Activated naive CD8-positive, alpha-beta T cell (primary cell): ENCODE results near the gene SLAIN2.
A peak's percentile ranks its signal among the peaks of the same experiment; 100 is the strongest.

ENCODE experiments used
- H3K27ac Mint-ChIP-seq: one replicate; pipeline ENCODE4 v1.8.0; 2021; ENCODE audit warnings: mixed read lengths
- H3K27me3 Mint-ChIP-seq: one replicate; pipeline ENCODE4 v1.8.0; 2021; ENCODE audit warnings: mixed read lengths
- H3K36me3 Mint-ChIP-seq: one replicate; pipeline ENCODE4 v1.8.0; 2021; ENCODE audit warnings: mixed read lengths
- H3K4me1 Mint-ChIP-seq: one replicate; pipeline ENCODE4 v1.8.0; 2021; ENCODE audit warnings: low read depth, mixed read lengths
- H3K4me3 Mint-ChIP-seq: one replicate; pipeline ENCODE4 v1.8.0; 2021; ENCODE audit warnings: mild to moderate bottlenecking, mixed read lengths
- H3K9me3 Mint-ChIP-seq: one replicate; pipeline ENCODE4 v1.8.0; 2021; ENCODE audit warnings: low read depth, mixed read lengths

The SLAIN2 gene

GRCh38 chr4:48324281-48324680, 17.0 kb upstream of the SLAIN2 start:
- Mint-ChIP-seq H3K4me1 (no peaks in the 10 kb centered on the region), H3K27ac (no peak overlapping the region), H3K36me3 (peaks cover 3% of the 10 kb centered on the region), H3K9me3 (no peaks in the 10 kb centered on the region), H3K27me3 (peaks cover 3% of the 10 kb centered on the region), H3K4me3 (no peak overlapping the region)

- Mint-ChIP-seq H3K27ac (no peak overlapping the region), H3K27me3 (peaks cover 4% of the 10 kb centered on the region), H3K9me3 (no peaks in the 10 kb centered on the region), H3K4me3 (no peak overlapping the region), H3K36me3 (peaks cover 3% of the 10 kb centered on the region), H3K4me1 (peaks cover 11% of the 10 kb centered on the region)
These were observed 12.1 kb upstream of the SLAIN2 start for GRCh38 chr4:48329193-48329592.

DNA sequence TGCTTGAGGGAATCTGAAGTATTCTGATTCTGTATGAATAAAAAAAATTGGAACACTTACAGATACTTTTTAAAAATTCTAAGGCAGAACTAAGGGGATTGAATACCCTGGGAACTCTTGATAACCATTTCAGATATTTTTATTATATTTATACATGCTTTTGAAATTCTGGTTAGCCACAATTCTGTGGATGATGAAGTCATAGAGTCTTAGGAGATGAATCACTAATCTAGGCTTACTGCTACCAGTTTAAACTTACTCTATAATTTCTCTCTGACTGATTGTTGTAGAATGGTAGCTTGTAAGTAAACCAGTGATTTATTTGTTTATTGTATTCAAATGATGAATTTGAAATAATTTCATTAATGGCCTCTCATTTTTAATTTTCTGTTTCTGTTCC, 11.4 kb upstream of the SLAIN2 start:
- H3K4me3 Mint-ChIP-seq, result no peak overlapping the region
- H3K4me1 Mint-ChIP-seq, result peaks cover 11% of the 10 kb centered on the region
- H3K27me3 Mint-ChIP-seq, result peaks cover 4% of the 10 kb centered on the region
- no peaks in the 10 kb centered on the region for H3K9me3 Mint-ChIP-seq
- H3K27ac Mint-ChIP-seq, result no peak overlapping the region
- H3K36me3 Mint-ChIP-seq, result peaks cover 3% of the 10 kb centered on the region

GRCh38 chr4:48331577-48332330, 9.6 kb upstream of the SLAIN2 start:
- Mint-ChIP-seq H3K27ac (peak overlapping the region; percentile 61), H3K9me3 (no peaks in the 10 kb centered on the region), H3K36me3 (peaks cover 3% of the 10 kb centered on the region), H3K4me3 (no peak overlapping the region), H3K27me3 (peaks cover 4% of the 10 kb centered on the region), H3K4me1 (peaks cover 11% of the 10 kb centered on the region)

DNA sequence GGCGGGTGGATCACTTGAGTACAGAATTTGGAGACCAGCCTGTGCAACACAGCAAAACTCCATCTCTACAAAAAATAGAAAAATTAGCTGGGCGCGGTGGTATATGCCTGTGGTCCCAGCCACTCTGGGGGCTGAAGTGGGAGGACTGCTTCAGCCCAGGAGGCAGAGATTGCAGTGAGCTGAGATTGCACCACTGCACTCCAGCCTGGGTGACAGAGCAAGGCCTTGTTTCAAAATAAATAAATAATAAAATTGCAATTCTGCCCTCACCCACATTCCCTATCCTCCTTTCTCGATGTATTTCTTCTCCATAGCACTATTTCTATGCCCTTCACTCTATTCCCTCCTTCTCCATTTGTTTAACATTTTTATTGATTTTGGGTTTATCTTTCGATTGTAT, 8.7 kb upstream of the SLAIN2 start:
- Mint-ChIP-seq H3K27me3 (peaks cover 4% of the 10 kb centered on the region), H3K4me1 (peaks cover 18% of the 10 kb centered on the region), H3K27ac (no peak overlapping the region), H3K9me3 (no peaks in the 10 kb centered on the region), H3K4me3 (no peak overlapping the region), H3K36me3 (peaks cover 3% of the 10 kb centered on the region)

GRCh38 chr4:48333587-48333986, 7.7 kb upstream of the SLAIN2 start:
- H3K27me3 Mint-ChIP-seq, result peaks cover 1% of the 10 kb centered on the region
- no peaks in the 10 kb centered on the region for H3K36me3 Mint-ChIP-seq
- peaks cover 25% of the 10 kb centered on the region for H3K4me1 Mint-ChIP-seq
- H3K4me3 Mint-ChIP-seq, result no peak overlapping the region
- H3K9me3 Mint-ChIP-seq, result no peaks in the 10 kb centered on the region
- H3K27ac Mint-ChIP-seq, result no peak overlapping the region

- H3K4me1 Mint-ChIP-seq, result peaks cover 25% of the 10 kb centered on the region
- no peak overlapping the region for H3K27ac Mint-ChIP-seq
- H3K36me3 Mint-ChIP-seq, result no peaks in the 10 kb centered on the region
- peaks cover 1% of the 10 kb centered on the region for H3K27me3 Mint-ChIP-seq
- H3K4me3 Mint-ChIP-seq, result no peak overlapping the region
- H3K9me3 Mint-ChIP-seq, result no peaks in the 10 kb centered on the region
These were observed 7.1 kb upstream of the SLAIN2 start for GRCh38 chr4:48334236-48334635.

GRCh38 chr4:48334900-48335384, 6.4 kb upstream of the SLAIN2 start:
- Mint-ChIP-seq H3K27me3 (peaks cover 1% of the 10 kb centered on the region), H3K9me3 (no peaks in the 10 kb centered on the region), H3K4me3 (no peak overlapping the region), H3K36me3 (no peaks in the 10 kb centered on the region), H3K4me1 (peaks cover 22% of the 10 kb centered on the region), H3K27ac (no peak overlapping the region)

DNA sequence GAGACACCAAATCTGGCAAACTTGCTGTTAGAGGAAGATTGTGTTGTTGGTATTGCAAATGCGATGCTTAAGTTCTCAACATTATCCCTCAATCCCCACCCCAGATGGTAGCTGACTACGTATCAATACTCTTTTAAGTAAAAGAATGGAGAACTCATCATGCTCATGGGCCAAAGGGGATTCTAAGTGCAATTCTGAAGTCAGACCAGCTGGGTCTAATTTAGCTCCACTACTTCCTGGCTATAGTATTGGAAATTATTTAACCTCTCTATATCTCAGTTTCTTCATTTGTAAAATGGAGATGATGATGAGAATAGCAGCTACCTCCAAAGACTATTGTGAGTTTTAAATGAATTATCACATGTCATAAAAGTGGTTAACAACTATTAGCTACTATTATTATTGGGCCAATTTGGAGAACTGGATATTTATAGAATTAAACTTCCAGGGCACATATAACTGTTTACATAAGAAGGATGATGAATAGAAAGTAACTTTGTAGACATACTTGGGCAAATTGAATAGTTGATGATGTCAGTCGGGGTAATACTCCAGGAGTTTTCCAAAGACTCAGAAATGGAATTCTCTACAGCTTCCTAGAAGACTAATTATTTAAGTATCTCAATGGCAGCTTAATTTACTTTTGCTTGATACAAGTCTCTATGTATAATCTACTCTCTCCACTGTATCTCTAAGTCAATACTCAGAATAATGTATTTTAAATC, 5.0 kb upstream of the SLAIN2 start:
- H3K9me3 Mint-ChIP-seq, result no peaks in the 10 kb centered on the region
- peaks cover 1% of the 10 kb centered on the region for H3K27me3 Mint-ChIP-seq
- H3K36me3 Mint-ChIP-seq, result no peaks in the 10 kb centered on the region
- H3K4me3 Mint-ChIP-seq, result no peak overlapping the region
- peaks cover 20% of the 10 kb centered on the region for H3K4me1 Mint-ChIP-seq
- H3K27ac Mint-ChIP-seq, result no peak overlapping the region

DNA sequence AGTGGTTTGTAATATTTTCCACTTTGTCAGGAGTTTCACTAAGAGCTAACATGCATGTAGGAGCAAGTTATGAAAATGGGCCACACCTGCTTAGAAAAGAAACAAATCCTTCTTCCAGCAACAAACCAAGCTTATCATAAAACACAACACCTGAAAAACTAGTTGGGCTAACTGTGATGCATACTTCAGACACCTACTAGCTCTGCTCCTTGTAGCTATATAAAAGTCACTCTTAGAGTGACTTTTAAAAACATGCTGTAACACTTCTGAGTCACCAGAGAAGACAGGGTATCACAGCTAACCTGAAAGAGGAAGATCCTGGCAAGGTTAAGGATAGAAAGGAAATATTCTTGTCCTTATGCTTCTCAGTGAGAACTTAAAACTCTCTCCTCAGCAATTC, 3.6 kb upstream of the SLAIN2 start:
- Mint-ChIP-seq H3K27ac (no peak overlapping the region), H3K4me1 (peaks cover 24% of the 10 kb centered on the region), H3K9me3 (no peaks in the 10 kb centered on the region), H3K36me3 (no peaks in the 10 kb centered on the region), H3K4me3 (no peak overlapping the region), H3K27me3 (no peaks in the 10 kb centered on the region)

DNA sequence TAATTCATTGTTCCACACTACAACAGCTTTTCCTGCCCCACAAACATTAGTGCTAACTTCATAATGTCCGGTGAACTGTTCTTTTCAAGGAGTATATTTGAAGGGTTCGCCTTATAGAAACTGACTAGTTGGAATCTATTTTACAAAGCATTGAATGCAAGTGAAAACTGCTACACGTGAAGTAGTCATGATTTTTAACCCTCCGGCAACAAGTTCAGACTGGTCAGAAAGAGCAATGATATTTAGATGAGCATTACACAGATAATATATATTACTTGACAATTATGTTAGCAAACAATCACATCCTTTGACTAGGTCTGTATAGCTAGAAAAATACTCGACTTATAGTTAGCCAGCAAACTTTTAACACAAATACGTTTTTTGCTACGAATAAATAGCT, 1.7 kb upstream of the SLAIN2 start:
- Mint-ChIP-seq H3K9me3 (no peaks in the 10 kb centered on the region), H3K27me3 (no peaks in the 10 kb centered on the region), H3K36me3 (no peaks in the 10 kb centered on the region), H3K27ac (peak overlapping the region; percentile 95), H3K4me3 (peak overlapping the region; percentile 93), H3K4me1 (peaks cover 42% of the 10 kb centered on the region)

DNA sequence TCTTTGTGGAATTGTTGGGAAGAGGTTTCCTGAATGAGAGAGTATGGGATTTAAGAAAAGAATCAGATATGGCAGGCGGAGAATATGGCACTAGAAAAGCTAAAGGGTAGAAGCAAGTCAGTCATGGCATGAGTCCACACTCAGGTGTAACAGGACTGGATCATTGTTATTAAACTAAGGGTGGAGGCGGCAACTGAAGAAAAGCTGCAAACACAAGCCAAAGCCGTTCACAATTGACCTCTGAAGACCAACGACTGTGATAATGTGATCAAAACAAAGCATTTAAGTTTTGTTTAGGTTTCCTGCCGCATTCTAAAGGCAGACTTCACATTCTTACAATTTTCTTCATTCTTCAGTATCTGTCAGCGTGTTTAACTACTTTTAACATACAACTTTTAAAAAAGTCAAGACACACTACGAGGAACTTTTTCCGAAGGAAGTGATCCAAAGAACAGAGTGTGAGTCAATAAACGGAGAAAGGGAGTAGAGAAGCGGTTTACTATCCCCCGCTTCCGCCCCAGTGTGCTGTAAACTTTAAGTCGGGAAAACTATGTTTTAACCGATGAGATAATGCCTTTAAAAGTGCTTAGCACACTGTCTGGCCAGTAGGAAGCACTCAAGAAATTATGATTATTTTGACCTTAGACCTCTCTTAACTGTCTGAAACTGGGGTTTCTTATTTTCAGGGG, 909 bp upstream of the SLAIN2 start:
- Mint-ChIP-seq H3K27me3 (no peaks in the 10 kb centered on the region), H3K36me3 (no peaks in the 10 kb centered on the region), H3K9me3 (no peaks in the 10 kb centered on the region), H3K4me1 (peaks cover 50% of the 10 kb centered on the region), H3K4me3 (peak overlapping the region; percentile 93), H3K27ac (peak overlapping the region; percentile 95)

DNA sequence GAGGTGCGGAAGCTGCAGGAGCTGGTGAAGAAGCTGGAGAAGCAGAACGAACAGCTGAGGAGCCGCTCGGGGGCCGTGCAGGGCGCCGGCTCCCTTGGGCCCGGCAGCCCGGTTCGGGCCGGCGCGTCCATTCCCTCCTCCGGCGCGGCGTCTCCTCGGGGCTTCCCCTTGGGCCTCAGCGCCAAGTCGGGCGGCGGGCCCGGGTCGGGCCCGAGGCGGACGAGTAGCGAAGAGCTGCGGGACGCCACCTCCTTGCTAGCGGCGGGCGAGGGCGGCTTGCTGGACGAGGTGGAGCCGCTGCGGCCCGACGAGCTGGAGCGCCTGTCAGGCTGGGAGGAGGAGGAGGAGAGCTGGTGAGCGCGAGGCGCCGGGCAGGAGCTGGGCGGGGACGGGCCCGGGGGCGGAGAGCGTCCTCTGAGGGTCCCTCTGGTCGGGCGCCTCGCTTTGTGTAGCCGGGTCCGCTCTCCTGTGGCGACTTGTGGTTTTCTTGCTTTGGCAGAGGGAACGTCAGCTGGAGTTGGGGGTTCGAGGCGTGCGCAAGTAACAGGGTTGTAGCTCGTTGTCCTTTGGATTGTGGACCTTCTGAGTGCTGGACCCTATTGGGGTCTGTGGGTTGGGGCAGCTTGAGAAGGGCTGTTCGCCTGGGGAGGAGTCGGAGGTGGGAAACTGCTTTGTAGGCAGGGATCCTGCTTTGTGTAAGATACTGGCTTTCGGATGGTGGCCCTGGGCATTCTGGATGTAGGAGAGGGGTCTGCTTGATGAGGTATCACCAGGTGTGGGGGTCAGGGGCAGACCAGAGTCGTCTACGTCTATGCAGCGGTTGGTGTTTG, 662 bp downstream of the SLAIN2 start:
- peak overlapping the region; percentile 96 for H3K27ac Mint-ChIP-seq
- H3K4me3 Mint-ChIP-seq, result peak overlapping the region; percentile 99
- H3K9me3 Mint-ChIP-seq, result no peaks in the 10 kb centered on the region
- H3K27me3 Mint-ChIP-seq, result no peaks in the 10 kb centered on the region
- peaks cover 65% of the 10 kb centered on the region for H3K4me1 Mint-ChIP-seq
- no peaks in the 10 kb centered on the region for H3K36me3 Mint-ChIP-seq

DNA sequence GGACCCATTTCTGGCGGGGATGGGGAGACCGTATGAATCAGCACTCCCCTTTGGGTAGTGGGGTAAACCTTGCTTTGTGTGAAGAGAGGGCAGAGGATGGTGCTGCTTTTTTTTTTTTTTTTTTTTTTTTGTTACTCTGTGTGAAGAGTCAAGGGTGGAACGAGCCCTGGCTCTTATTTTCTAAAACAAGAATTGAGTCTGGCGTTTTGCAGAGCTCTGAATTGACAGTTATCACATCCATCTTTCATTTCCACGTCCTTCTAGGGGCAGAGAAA, 1.2 kb downstream of the SLAIN2 start:
- Mint-ChIP-seq H3K36me3 (no peaks in the 10 kb centered on the region), H3K4me1 (peaks cover 60% of the 10 kb centered on the region), H3K27me3 (no peaks in the 10 kb centered on the region), H3K27ac (peak overlapping the region; percentile 92), H3K9me3 (no peaks in the 10 kb centered on the region), H3K4me3 (peak overlapping the region; percentile 99)

DNA sequence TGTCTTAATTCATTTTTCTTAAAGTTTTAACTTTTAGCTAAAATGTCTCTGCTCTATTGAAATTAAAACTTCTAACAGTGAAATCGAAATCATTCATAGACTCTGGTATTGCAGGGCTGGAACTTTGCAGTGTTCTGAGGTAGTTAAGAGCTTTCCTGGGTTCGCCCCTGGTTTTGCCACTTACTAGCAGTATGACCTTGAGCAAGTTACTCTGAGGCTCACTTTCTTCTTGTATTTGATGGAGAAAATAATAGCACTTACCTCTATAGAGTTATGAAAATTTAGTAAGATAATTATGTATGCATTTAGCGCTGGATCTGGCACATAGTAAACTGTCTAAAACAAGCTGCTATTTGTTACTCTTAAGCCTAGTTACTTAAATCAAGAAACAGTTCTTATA, 1.7 kb downstream of the SLAIN2 start:
- no peaks in the 10 kb centered on the region for H3K27me3 Mint-ChIP-seq
- H3K36me3 Mint-ChIP-seq, result no peaks in the 10 kb centered on the region
- no peaks in the 10 kb centered on the region for H3K9me3 Mint-ChIP-seq
- H3K4me1 Mint-ChIP-seq, result peaks cover 60% of the 10 kb centered on the region
- peak overlapping the region; percentile 64 for H3K27ac Mint-ChIP-seq
- H3K4me3 Mint-ChIP-seq, result peak overlapping the region; percentile 99
